Parathyroid adenoma (tissue), 2 donors: ENCODE results near the gene ABHD3.

Experiments
- H2AFZ ChIP-seq: fragments of 300-600 bp; sonication (generic); one replicate; pipeline ENCODE4 v1.7.0; 2017; ENCODE audit warnings: antibody characterized with exemption, mild to moderate bottlenecking
- H3K27ac ChIP-seq: fragments of 300-600 bp; sonication (generic); one replicate; pipeline ENCODE4 v1.7.0; 2017
- H3K27me3 ChIP-seq: fragments of 300-600 bp; sonication (generic); one replicate; pipeline ENCODE4 v1.7.0; 2017; ENCODE audit warnings: low read length; ENCODE audit not compliant: control insufficient read depth, insufficient read depth
- H3K36me3 ChIP-seq: fragments of 300-600 bp; sonication (generic); one replicate; pipeline ENCODE4 v1.7.0; 2017; ENCODE audit warnings: low read length; ENCODE audit not compliant: control insufficient read depth, insufficient read depth
- H3K4me1 ChIP-seq: fragments of 300-600 bp; sonication (generic); one replicate; pipeline ENCODE4 v1.7.0; 2017; ENCODE audit warnings: control low read depth
- H3K4me2 ChIP-seq: fragments of 300-600 bp; sonication (generic); one replicate; pipeline ENCODE4 v1.7.0; 2017; ENCODE audit warnings: low read length
- H3K4me3 ChIP-seq: fragments of 300-600 bp; sonication (generic); one replicate; pipeline ENCODE4 v1.7.0; 2017; ENCODE audit warnings: low read depth, low read length
- H3K79me2 ChIP-seq: fragments of 300-600 bp; sonication (generic); one replicate; pipeline ENCODE4 v1.7.0; 2017; ENCODE audit warnings: control low read depth
- H3K9ac ChIP-seq: fragments of 300-600 bp; sonication (generic); one replicate; pipeline ENCODE4 v1.7.0; 2017; ENCODE audit warnings: mild to moderate bottlenecking
- H3K9me3 ChIP-seq: fragments of 300-600 bp; sonication (generic); one replicate; pipeline ENCODE4 v1.7.0; 2017; ENCODE audit warnings: low read length; ENCODE audit not compliant: control insufficient read depth
- CTCF ChIP-seq: fragments of 300-600 bp; sonication (generic); IDR thresholded peaks from one replicate; pipeline ENCODE4 v1.7.0; 2017; ENCODE audit warnings: antibody characterized with exemption, mild to moderate bottlenecking
- donor health status: primary hyperparathyroidism.

The ABHD3 gene, protein sequence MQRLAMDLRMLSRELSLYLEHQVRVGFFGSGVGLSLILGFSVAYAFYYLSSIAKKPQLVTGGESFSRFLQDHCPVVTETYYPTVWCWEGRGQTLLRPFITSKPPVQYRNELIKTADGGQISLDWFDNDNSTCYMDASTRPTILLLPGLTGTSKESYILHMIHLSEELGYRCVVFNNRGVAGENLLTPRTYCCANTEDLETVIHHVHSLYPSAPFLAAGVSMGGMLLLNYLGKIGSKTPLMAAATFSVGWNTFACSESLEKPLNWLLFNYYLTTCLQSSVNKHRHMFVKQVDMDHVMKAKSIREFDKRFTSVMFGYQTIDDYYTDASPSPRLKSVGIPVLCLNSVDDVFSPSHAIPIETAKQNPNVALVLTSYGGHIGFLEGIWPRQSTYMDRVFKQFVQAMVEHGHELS

DNA sequence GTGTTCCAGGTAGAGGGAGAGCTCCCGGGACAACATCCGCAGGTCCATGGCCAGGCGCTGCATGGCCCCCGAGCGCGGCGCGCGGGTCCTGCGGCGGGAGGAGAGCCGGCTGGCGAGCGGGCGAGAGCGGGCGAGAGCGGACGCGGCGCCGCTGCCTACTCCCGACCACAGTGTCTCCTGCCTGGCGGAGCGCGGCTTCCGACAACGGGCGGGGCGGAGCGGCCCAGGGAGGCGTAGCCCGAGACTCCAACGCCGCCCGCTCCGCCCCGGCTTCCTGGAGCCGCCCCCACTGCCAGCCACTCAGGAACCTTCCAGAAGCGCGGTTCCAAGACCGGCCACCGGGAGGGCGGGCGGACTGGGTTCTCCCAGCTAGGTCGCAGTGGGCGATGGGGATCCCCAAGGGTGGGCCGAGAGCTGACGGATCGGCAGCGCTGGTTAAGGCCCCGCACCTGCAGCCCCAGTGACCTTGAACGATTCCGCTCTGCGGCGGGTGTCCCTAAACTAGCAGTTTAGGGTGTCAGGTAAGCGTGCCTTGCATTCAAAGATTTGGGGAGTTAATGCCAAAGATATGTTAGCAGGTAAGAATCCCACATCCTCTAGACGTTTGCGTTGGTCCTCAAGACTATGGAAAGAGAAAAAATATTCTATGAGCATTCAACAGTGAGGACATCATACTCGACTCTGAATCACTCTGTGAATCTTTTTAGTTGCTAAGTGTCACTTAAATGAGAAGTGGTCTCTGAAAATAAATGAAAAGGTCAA, at the start of gene ABHD3:
ABHD3 (minus strand) TSS at position 172 of the 762 bp plus-strand sequence; CDS start at position 63, 109 bp downstream.
- H3K27me3 ChIP-seq = no peaks in the 10 kb centered on the region
- no peaks in the 10 kb centered on the region for H3K79me2 ChIP-seq
- peak within 1 kb of the TSS; percentile 46 for H3K9ac ChIP-seq
- peak; percentile 41 for TF ChIP-seq CTCF
- peak within 1 kb of the TSS; percentile 78 for H3K4me2 ChIP-seq
- H3K4me1 ChIP-seq = peaks cover 4% of the 10 kb centered on the region
- H2AFZ ChIP-seq = peak within 1 kb of the TSS; percentile 99
- H3K36me3 ChIP-seq = no peaks in the 10 kb centered on the region
- peak within 1 kb of the TSS; percentile 58 for H3K4me3 ChIP-seq
- H3K27ac ChIP-seq = peak within 1 kb of the TSS; percentile 87
- no peaks in the 10 kb centered on the region for H3K9me3 ChIP-seq

DNA sequence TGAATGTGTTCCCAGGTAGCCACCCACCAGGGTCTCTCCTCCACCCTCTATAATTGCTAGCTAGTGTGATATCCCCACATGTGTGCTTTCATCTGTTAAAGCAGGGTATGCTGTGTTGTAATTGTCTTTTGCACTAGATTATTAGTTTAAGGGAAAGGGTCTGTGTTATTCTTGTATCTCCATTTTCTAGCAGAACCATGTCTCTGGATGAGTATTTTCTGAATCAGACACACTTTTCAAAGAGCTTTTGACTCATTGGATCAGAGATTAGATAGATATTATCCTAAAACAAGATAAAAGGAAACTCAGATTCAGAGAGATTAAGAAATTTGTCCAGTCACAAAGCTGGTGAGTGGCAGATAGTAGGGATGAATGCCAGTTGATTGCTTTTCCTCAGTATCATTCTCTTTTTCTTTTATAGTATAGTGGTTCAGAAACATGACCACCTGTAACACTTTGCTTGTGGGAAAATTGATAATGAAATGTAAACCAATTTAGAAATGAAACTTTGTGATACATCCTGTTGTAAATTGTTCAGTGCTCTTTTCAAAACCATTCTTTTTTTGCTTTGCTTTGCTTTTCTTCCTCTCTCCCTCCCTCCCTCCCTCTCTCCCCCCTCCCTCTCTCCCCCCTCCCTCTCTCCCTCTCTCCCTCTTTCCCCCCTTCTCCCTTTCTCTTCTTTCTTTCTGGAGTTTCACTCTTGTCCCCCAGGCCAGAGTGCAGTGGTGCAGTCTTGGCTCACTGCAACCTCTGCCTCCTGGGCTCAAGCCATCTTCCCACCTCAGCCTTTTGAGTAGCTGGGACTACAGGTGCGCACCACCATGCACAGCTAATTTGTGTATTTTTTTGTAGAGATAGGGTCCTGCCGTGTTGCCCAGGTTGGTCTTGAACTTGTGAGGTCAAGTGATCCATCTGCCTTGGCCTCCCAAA, 43.5 kb upstream of the ABHD3 start:
- Histone ChIP-seq H3K4me1 (peaks cover 9% of the 10 kb centered on the region), H3K9me3 (no peaks in the 10 kb centered on the region), H3K9ac (no peak overlapping the region), H3K36me3 (no peaks in the 10 kb centered on the region), H3K4me2 (no peak overlapping the region), H3K27ac (no peak overlapping the region), H2AFZ (no peak overlapping the region), H3K79me2 (peaks cover 13% of the 10 kb centered on the region), H3K27me3 (no peaks in the 10 kb centered on the region), H3K4me3 (no peak overlapping the region)
- TF ChIP-seq CTCF = no peak

DNA sequence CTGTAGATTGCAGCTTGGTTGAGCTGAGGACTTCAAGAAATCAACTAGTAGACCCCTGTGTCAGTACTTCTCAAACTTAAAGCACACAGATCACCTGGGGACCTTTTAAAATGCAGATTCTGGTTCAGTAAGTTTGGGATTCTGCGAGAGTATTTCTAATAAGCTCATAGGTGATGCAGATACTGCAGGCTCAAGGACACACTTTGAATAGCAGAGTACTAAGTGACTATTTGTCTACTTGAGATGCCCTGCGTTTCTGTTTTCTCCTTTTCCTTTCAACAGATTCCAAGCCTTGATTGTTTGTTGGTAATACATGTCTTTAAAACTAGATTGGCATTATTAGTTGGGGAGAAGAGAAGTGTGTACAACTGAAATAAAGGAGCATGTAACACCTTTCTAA, 42.7 kb upstream of the ABHD3 start:
- no peak overlapping the region for H3K9ac ChIP-seq
- H3K4me2 ChIP-seq = no peak overlapping the region
- H3K27ac ChIP-seq = no peak overlapping the region
- no peak overlapping the region for H3K4me3 ChIP-seq
- no peak for TF ChIP-seq CTCF
- H3K36me3 ChIP-seq = no peaks in the 10 kb centered on the region
- H3K27me3 ChIP-seq = no peaks in the 10 kb centered on the region
- H3K79me2 ChIP-seq = peaks cover 13% of the 10 kb centered on the region
- no peak overlapping the region for H2AFZ ChIP-seq
- H3K9me3 ChIP-seq = no peaks in the 10 kb centered on the region
- H3K4me1 ChIP-seq = peaks cover 9% of the 10 kb centered on the region

DNA sequence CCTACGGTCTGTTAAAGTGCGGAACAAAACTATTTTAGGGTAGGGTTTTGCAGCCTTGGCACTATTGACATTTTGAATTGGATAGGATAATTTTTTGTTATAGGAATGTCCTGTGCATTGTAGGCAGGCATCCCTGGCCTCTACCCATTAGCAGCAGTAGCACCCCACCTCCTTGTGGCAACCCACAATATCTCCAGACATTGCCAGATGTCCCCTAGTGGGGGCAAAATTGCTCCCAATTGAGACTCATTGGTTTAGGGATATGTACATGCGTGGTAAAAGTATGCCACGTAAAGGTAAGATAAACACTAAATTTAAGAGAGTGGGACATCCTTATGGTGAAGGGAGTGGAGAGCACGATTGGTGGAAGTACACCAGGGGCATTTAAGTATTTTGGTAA, 40.7 kb upstream of the ABHD3 start:
- TF ChIP-seq CTCF = no peak
- Histone ChIP-seq H3K27me3 (no peaks in the 10 kb centered on the region), H3K4me2 (no peak overlapping the region), H3K9ac (no peak overlapping the region), H3K79me2 (peaks cover 13% of the 10 kb centered on the region), H3K4me3 (no peak overlapping the region), H3K4me1 (peaks cover 9% of the 10 kb centered on the region), H3K36me3 (no peaks in the 10 kb centered on the region), H2AFZ (no peak overlapping the region), H3K9me3 (no peaks in the 10 kb centered on the region), H3K27ac (no peak overlapping the region)
